Measurements from ENCODE around the gene KIDINS220.

The KIDINS220 gene

DNA sequence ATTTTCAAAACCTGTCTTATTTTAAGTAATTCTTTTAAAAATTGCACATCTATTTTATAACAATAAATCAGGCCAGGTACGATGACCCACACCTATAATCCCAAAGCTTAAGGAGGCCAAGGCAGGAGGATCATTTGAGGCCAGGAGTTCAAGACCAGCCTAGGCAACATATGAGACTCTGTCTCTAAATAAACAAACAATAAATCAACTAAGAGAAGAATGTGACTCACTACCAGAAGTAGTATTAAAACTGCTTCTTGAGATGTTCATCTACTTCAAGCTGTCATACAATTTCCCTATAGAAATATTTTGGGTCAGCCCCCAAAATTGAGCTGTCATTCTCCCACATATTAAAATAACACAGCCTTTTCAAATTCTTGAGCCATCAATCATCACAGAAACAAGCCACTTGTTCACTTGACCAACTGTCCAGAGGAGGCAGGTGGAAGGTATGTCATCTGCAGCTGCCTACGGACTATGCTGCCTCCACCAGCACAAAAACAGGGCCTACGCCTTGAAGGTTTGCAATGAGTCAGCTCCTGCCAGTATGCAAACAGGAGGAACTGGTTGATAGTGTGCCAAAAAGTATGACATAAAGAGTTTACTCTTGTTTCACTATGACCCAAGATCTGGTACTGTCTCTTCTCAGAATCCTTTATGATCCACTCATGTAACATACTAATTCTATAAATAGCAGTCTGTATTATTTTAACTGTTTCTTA lies 33.6 kb downstream of the KIDINS220 start:
- DNase-seq = no peak

GRCh38 chr2:8802741-8803140 lies 34.7 kb downstream of the KIDINS220 start:
- no peak for DNase-seq

DNA sequence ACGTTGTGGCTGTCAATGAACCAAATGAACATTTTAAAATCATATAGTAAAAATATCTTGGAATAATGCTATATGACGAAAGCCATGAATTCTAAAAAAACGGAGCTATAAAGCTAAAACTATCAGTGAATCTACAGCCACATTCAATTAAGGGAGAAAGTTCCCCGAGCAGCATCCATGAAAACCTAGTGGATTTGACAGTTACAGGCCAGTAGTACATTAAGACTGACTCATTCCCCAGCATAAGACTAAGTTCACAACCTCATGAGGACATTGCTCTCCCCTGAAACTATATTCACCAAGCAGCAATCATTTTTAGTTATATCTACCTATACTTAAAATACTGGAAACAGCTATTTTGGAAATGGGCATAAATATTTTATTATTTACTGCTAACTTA lies 36.6 kb downstream of the KIDINS220 start:
- DNase-seq = no peak

GRCh38 chr2:8800218-8800617 lies 37.2 kb downstream of the KIDINS220 start:
- DNase-seq = no peak

DNA sequence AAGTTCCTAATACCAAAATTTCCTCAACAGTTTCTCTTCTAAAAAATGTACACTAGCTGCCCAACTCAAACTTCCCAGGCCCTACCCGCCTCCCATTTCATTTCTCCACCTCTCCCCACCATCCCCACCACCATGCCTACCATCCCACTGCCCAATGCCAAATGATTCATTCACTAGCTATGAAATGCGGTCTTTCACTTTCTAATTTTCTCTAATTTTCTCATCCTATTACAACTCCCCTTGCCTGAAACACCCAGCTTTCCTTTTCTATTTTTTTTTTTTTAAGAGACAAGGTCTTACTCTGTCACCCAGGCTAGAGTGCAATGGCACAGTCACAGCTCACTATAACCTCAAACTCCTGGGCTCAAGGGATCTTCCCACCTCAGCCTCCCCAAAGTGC lies 38.4 kb downstream of the KIDINS220 start:
- no peak for DNase-seq

GRCh38 chr2:8798393-8798792 lies 39.0 kb downstream of the KIDINS220 start:
- DNase-seq = no peak

GRCh38 chr2:8797682-8798081 lies 39.7 kb downstream of the KIDINS220 start:
- DNase-seq = no peak

DNA sequence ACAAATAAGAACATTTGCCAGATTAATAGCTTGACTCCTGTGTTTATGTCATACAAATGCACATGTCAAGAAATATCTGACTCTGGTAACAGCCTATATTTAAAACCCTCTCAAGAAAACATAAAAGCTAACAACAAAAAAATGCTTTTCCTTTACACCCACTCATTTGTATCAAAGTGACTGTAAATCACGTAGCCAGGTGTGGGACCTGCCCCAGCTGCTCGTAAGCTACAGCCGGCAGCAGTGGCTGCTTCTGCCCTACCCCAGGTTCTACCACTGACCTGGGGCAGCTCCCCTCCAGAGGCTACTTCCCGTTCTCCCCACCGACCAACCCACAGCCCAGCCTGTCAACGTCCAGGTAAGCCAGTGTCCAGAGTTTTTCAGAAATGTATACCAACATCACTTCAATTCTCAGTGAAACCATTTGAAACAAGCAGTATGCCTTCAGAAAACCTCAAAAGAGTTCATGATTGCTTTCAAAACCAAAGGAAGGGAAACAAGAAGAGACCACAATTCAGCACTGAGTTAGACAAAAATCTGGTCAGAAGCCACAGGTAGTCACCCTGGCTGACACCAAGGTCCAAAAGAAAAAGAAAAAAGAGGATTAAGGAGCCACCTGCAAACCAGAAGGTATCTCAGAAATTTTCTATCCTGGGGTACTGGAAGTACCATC lies 40.4 kb downstream of the KIDINS220 start:
- no peak for DNase-seq

DNA sequence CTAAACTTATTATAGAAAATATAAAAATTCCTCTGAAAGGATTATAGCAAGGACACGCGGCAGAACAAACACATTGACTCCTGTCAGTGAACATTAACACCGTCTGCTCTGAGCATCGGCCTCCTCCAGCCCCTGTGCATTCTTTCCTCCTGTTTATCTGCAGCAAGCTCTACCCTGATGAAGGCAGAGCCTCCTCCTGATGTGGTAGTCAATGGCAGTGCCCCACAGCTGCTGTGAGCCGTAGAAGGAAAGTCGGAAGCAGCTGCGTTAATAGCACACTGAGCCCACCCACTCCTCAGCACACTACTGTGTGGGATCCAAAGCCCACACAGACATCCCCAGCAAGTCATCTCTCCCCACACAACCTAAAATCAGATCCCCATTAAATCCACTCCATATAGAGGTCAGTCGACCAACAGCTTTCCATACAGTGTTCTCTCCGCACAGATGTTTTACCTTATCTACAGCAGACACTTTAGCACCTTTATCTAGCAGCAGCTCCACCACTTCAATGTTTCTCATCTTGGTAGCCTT lies 41.0 kb downstream of the KIDINS220 start:
- no peak for DNase-seq

GRCh38 chr2:8794923-8795825 lies 42.2 kb downstream of the KIDINS220 start:
- no peak for DNase-seq

- DNase-seq = no peak
Observed at GRCh38 chr2:8790739-8791162, 46.7 kb downstream of the KIDINS220 start.

- DNase-seq = no peak
Observed at GRCh38 chr2:8786463-8786862, 51.0 kb downstream of the KIDINS220 start.

- no peak for DNase-seq
Observed at GRCh38 chr2:8779795-8780671, 57.4 kb downstream of the KIDINS220 start.

DNA sequence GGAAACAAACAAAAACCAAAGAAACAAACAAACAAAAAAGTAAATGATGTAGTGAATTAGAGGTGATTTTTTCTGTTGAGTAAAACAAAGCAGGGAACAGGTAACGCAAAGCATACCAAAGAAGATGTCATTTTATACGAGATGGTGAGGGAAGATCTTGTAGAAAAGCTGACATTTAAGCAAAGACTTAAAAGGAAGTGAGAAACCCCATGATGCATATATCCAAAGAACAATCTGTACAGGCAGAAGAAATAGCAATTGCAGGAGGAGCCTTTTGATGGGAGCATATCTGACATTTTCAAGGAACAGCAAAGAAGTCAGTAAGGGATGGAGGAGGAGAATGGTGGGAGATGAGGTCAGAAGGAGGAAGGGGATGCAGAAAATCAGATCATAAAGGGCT lies 63.0 kb downstream of the KIDINS220 start:
- no peak for DNase-seq

DNA sequence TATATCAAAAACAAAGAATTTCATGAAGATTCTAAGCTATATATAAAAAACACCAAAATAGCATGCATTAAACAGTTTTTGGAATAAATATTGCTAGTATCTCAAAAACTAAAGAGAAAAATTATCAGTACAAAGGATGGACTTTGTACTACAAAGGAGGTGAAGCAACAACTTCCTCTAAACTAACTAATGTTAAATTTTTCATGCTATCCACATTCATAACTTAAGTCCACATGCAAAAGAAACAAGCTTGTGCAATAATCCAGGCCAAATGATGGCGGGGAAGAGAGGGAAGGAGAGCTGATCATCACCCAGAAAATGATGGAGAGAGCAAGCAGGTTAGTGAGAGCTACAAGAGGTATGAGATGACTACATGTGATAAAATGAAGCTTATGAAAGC lies 70.1 kb downstream of the KIDINS220 start:
- no peak for DNase-seq

GRCh38 chr2:8761529-8762164 lies 75.8 kb downstream of the KIDINS220 start:
- DNase-seq = no peak

DNA sequence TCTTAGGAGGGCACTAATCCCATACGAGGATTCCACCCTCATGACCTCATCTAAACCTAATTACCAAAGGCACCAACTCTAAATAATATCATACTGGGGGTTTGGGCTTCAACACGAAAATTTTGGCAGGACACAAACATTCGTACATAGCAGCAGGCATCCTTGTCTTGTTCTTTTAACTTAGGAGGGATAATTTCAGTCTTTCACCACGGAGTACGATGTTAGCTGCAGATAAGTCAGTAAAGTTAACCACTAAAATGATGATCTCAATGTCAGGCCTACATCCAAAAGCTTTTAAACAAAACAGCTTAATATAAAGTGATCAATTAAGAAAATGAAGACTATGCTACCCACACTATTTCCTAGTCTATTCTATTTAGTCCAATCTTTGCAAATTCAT lies 80.7 kb downstream of the KIDINS220 start:
- no peak for DNase-seq

DNA sequence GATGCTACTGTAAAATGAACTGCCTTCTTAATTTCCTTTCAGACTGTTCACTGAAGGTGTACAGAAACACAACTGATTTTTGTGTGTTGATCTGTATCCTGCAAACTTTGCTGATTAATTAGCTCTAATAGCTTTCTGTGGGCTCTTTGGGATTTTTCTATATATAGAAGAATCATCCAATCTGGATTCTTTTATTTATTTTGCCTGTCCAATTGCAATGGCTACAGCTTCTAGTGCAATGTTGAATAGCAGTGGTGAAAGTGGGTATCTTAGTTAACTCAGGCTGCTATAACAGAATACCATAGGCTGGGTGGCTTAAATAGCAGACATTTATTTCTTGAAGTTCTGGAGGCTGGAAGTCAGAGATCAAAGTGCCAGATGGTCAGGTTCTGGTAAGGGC lies 81.2 kb downstream of the KIDINS220 start:
- no peak for DNase-seq

GRCh38 chr2:8754106-8754776 lies 83.2 kb downstream of the KIDINS220 start:
- no peak for DNase-seq

- DNase-seq = no peak
Observed at GRCh38 chr2:8753609-8754008, 83.8 kb downstream of the KIDINS220 start.

- DNase-seq = no peak
Observed at GRCh38 chr2:8752385-8752784, 85.0 kb downstream of the KIDINS220 start.

Data from activated T-cell treated with anti-CD3 and anti-CD28 coated beads, Interleukin-2, amount 50 U/mL, for 1 hour (primary cell).